HG03354 (cell line): ENCODE data around the gene PLOD2.

Experiments
- ATAC-seq: cut with Tn5 transposase; IDR thresholded peaks from one replicate; pipeline ENCODE4 v1.9.1; 2021; ENCODE audit warnings: mild to moderate bottlenecking; ENCODE audit not compliant: unreplicated experiment, poor library complexity, severe bottlenecking

PLOD2 gene

GRCh38 chr3:146065573-146066006, 95.4 kb downstream of the PLOD2 start:
- ATAC-seq, result no peak

- no peak for ATAC-seq
Measured at GRCh38 chr3:146058241-146058640, 102.7 kb downstream of the PLOD2 start.

- no peak for ATAC-seq
Measured at GRCh38 chr3:146052791-146053310, 108.1 kb downstream of the PLOD2 start.

GRCh38 chr3:146052056-146052790, 108.8 kb downstream of the PLOD2 start:
- no peak for ATAC-seq

- no peak for ATAC-seq
Measured at GRCh38 chr3:146050691-146051090, 110.3 kb downstream of the PLOD2 start.

GRCh38 chr3:146047485-146047884, 113.5 kb downstream of the PLOD2 start:
- ATAC-seq, result no peak

- ATAC-seq, result no peak
Measured at GRCh38 chr3:146044046-146044445, 116.9 kb downstream of the PLOD2 start.

- ATAC-seq, result no peak
Measured at GRCh38 chr3:146040630-146041029, 120.4 kb downstream of the PLOD2 start.

- no peak for ATAC-seq
Measured at GRCh38 chr3:146037697-146038096, 123.3 kb downstream of the PLOD2 start.

GRCh38 chr3:146036281-146036680, 124.7 kb downstream of the PLOD2 start:
- ATAC-seq, result no peak

- no peak for ATAC-seq
Measured at GRCh38 chr3:146035366-146035765, 125.6 kb downstream of the PLOD2 start.

GRCh38 chr3:146033950-146034349, 127.0 kb downstream of the PLOD2 start:
- no peak for ATAC-seq

- ATAC-seq, result no peak
Measured at GRCh38 chr3:146026547-146026946, 134.4 kb downstream of the PLOD2 start.

- no peak for ATAC-seq
Measured at GRCh38 chr3:146024260-146024659, 136.7 kb downstream of the PLOD2 start.

- ATAC-seq, result no peak
Measured at GRCh38 chr3:146020969-146021368, 140.0 kb downstream of the PLOD2 start.

- no peak for ATAC-seq
Measured at GRCh38 chr3:146019508-146019907, 141.5 kb downstream of the PLOD2 start.
